ENCODE measurements around the gene SETD3.

DNA sequence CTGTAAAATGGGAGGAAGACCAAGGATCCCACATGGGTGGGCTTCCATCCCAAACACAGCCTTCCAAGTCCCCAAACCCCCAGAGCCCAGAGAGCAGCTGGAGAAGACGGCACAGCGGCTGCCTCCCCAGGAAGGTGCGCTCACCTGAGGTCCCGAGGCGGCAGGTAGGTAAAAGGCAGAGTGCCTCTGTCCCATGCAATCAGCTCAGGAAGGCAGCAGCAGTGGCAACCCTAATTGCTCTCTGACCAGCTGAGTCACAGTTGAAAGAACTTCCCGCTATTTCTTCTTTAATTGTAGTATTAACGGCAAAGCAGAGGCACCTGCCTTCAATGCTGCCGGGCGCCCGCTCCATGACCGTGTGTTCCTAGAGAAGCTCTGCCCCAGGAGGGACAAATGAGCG is 117.6 kb downstream of the SETD3 start:
- no peak for TF ChIP-seq POLR2A (IDR thresholded peaks at IDR 0.05)
- TF ChIP-seq, protein P1, sequence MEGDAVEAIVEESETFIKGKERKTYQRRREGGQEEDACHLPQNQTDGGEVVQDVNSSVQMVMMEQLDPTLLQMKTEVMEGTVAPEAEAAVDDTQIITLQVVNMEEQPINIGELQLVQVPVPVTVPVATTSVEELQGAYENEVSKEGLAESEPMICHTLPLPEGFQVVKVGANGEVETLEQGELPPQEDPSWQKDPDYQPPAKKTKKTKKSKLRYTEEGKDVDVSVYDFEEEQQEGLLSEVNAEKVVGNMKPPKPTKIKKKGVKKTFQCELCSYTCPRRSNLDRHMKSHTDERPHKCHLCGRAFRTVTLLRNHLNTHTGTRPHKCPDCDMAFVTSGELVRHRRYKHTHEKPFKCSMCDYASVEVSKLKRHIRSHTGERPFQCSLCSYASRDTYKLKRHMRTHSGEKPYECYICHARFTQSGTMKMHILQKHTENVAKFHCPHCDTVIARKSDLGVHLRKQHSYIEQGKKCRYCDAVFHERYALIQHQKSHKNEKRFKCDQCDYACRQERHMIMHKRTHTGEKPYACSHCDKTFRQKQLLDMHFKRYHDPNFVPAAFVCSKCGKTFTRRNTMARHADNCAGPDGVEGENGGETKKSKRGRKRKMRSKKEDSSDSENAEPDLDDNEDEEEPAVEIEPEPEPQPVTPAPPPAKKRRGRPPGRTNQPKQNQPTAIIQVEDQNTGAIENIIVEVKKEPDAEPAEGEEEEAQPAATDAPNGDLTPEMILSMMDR (IDR thresholded peaks at IDR 0.05): no peak
